ENCODE measurements around the gene MANSC4.

DNA sequence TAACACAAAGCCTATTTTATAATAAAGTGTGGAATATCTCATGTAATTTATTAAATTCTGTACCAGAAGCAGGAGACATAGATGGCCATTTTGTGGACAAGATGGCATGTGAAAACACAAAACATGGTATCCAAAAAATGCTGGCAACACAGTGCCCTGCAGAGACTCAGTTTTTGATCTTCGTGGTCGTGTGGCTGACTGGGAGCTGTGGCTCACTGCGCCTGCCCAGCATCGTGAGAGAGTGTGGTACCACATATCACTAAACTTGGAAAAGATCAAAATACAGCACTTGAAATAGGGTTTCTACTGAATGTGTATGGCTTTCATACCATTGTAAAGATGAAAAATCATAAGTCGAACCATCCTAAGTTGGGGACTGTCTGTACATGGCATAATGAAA is 43.0 kb upstream of the MANSC4 start:
- TF ChIP-seq, protein P1, sequence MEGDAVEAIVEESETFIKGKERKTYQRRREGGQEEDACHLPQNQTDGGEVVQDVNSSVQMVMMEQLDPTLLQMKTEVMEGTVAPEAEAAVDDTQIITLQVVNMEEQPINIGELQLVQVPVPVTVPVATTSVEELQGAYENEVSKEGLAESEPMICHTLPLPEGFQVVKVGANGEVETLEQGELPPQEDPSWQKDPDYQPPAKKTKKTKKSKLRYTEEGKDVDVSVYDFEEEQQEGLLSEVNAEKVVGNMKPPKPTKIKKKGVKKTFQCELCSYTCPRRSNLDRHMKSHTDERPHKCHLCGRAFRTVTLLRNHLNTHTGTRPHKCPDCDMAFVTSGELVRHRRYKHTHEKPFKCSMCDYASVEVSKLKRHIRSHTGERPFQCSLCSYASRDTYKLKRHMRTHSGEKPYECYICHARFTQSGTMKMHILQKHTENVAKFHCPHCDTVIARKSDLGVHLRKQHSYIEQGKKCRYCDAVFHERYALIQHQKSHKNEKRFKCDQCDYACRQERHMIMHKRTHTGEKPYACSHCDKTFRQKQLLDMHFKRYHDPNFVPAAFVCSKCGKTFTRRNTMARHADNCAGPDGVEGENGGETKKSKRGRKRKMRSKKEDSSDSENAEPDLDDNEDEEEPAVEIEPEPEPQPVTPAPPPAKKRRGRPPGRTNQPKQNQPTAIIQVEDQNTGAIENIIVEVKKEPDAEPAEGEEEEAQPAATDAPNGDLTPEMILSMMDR (IDR thresholded peaks at IDR 0.05) = no peak
- TF ChIP-seq POLR2A (IDR thresholded peaks at IDR 0.05) = no peak
- TF ChIP-seq POLR2AphosphoS5 (IDR thresholded peaks at IDR 0.05) = no peak
